GM19240 (cell line): Measurements from ENCODE around the gene FAM221B.

Source experiments
- DNase-seq: peaks from one replicate; pipeline ENCODE4 v3.0.0; 2011; ENCODE audit warnings: low spot score; ENCODE audit not compliant: insufficient read length

FAM221B gene

GRCh38 chr9:35792024-35792813 lies 36.3 kb downstream of the FAM221B start:
- no peak for DNase-seq

GRCh38 chr9:35791297-35791921 lies 37.1 kb downstream of the FAM221B start, which contains the start of gene NPR2:
TSS of gene NPR2 (plus strand) at chr9:35791591. CDS start at chr9:35792409, 818 bp downstream.
- DNase-seq = no peak

- peak; percentile 78 for DNase-seq
Observed at GRCh38 chr9:35790385-35791296, 37.9 kb downstream of the FAM221B start.

GRCh38 chr9:35790025-35790384 lies 38.5 kb downstream of the FAM221B start:
- no peak for DNase-seq

GRCh38 chr9:35789541-35789940 lies 39.0 kb downstream of the FAM221B start:
- DNase-seq = no peak

- no peak for DNase-seq
Observed at GRCh38 chr9:35783418-35783817, 45.1 kb downstream of the FAM221B start.

- no peak for DNase-seq
Observed at GRCh38 chr9:35781066-35781465, 47.5 kb downstream of the FAM221B start.

GRCh38 chr9:35778496-35778895 lies 50.0 kb downstream of the FAM221B start:
- DNase-seq = no peak

- DNase-seq = no peak
Observed at GRCh38 chr9:35776018-35776417, 52.5 kb downstream of the FAM221B start.

GRCh38 chr9:35774907-35775635 lies 53.5 kb downstream of the FAM221B start:
- DNase-seq = no peak

- no peak for DNase-seq
Observed at GRCh38 chr9:35771943-35772342, 56.6 kb downstream of the FAM221B start.

GRCh38 chr9:35771534-35771933 lies 57.0 kb downstream of the FAM221B start:
- DNase-seq = no peak

GRCh38 chr9:35771075-35771433 lies 57.5 kb downstream of the FAM221B start:
- no peak for DNase-seq

GRCh38 chr9:35769763-35770162 lies 58.8 kb downstream of the FAM221B start:
- no peak for DNase-seq

GRCh38 chr9:35767458-35767857 lies 61.1 kb downstream of the FAM221B start:
- no peak for DNase-seq

- no peak for DNase-seq
Observed at GRCh38 chr9:35766997-35767396, 61.5 kb downstream of the FAM221B start.
